ENCODE data around the gene CRIM1. TPM values are rescaled to one million over a fixed set of nuclear protein-coding genes. Genes with fewer than 3 reads are reported as not detected.

CRIM1 gene
- total RNA-seq, 4 donors from 2014 or later = 72.6 to 162 (median 112) TPM

GRCh38 chr2:36416370-36417165, 61.0 kb downstream of the CRIM1 start:
- H3K4me3 ChIP-seq = no peak overlapping the region
- H3K4me1 ChIP-seq = peaks cover 30% of the 10 kb centered on the region
- no peaks in the 10 kb centered on the region for H3K27me3 ChIP-seq
- DNase-seq (ENCODE audit: low spot score in 2 of 2) = no peak
- H3K36me3 ChIP-seq = no peaks in the 10 kb centered on the region
- H3K27ac ChIP-seq = no peak overlapping the region
- 57% methylated on average over 8 of the region's 8 CpGs for WGBS
- no peak for TF ChIP-seq POLR2AphosphoS5 (IDR thresholded peaks at IDR 0.05)
- no peak for TF ChIP-seq EP300 (IDR thresholded peaks at IDR 0.05)
- no peak for TF ChIP-seq POLR2A (IDR thresholded peaks at IDR 0.05)
- TF ChIP-seq CTCF (IDR thresholded peaks at IDR 0.05) = no peak
- no peaks in the 10 kb centered on the region for H3K9me3 ChIP-seq

GRCh38 chr2:36420569-36421181, 65.1 kb downstream of the CRIM1 start:
- no peak for DNase-seq (ENCODE audit: low spot score in 2 of 2)
- H3K9me3 ChIP-seq = no peaks in the 10 kb centered on the region
- WGBS = 84% methylated on average over 6 of the region's 6 CpGs
- H3K4me1 ChIP-seq = peaks cover 14% of the 10 kb centered on the region
- H3K4me3 ChIP-seq = no peak overlapping the region
- no peaks in the 10 kb centered on the region for H3K27me3 ChIP-seq
- TF ChIP-seq EP300 (IDR thresholded peaks at IDR 0.05) = no peak
- no peak for TF ChIP-seq POLR2AphosphoS5 (IDR thresholded peaks at IDR 0.05)
- TF ChIP-seq CTCF (IDR thresholded peaks at IDR 0.05) = no peak
- no peak for TF ChIP-seq POLR2A (IDR thresholded peaks at IDR 0.05)
- no peaks in the 10 kb centered on the region for H3K36me3 ChIP-seq
- no peak overlapping the region for H3K27ac ChIP-seq

- Histone ChIP-seq H3K4me3 (no peak overlapping the region), H3K4me1 (peaks cover 12% of the 10 kb centered on the region), H3K36me3 (no peaks in the 10 kb centered on the region), H3K27me3 (no peaks in the 10 kb centered on the region), H3K9me3 (no peaks in the 10 kb centered on the region), H3K27ac (no peak overlapping the region)
- 94% methylated on average over 3 of the region's 3 CpGs for WGBS
- no peak for DNase-seq (ENCODE audit: low spot score in 2 of 2)
- no peak for TF ChIP-seq POLR2A (IDR thresholded peaks at IDR 0.05)
- no peak for TF ChIP-seq CTCF (IDR thresholded peaks at IDR 0.05)
These were observed 65.8 kb downstream of the CRIM1 start for GRCh38 chr2:36421379-36421778.

GRCh38 chr2:36423172-36423571, 67.6 kb downstream of the CRIM1 start:
- H3K4me3 ChIP-seq = no peak overlapping the region
- H3K36me3 ChIP-seq = no peaks in the 10 kb centered on the region
- H3K27ac ChIP-seq = no peak overlapping the region
- WGBS = 79% methylated on average over 5 of the region's 5 CpGs
- TF ChIP-seq POLR2AphosphoS5 (IDR thresholded peaks at IDR 0.05) (no peak), POLR2A (IDR thresholded peaks at IDR 0.05) (no peak), EP300 (IDR thresholded peaks at IDR 0.05) (no peak), CTCF (IDR thresholded peaks at IDR 0.05) (no peak)
- H3K9me3 ChIP-seq = no peaks in the 10 kb centered on the region
- H3K27me3 ChIP-seq = no peaks in the 10 kb centered on the region
- no peaks in the 10 kb centered on the region for H3K4me1 ChIP-seq
- no peak for DNase-seq (ENCODE audit: low spot score in 2 of 2)

GRCh38 chr2:36423619-36424120, 68.1 kb downstream of the CRIM1 start:
- 97% methylated on average over 1 of the region's 1 CpG for WGBS
- no peaks in the 10 kb centered on the region for H3K36me3 ChIP-seq

More at GRCh38 chr2:36423619-36424120, 68.1 kb downstream of the CRIM1 start:
- DNase-seq (ENCODE audit: low spot score in 2 of 2) = no peak
- Histone ChIP-seq H3K4me3 (no peak overlapping the region), H3K9me3 (no peaks in the 10 kb centered on the region), H3K27ac (no peak overlapping the region), H3K27me3 (no peaks in the 10 kb centered on the region), H3K4me1 (no peaks in the 10 kb centered on the region)
- no peak for TF ChIP-seq CTCF (IDR thresholded peaks at IDR 0.05)
- TF ChIP-seq POLR2A (IDR thresholded peaks at IDR 0.05) = no peak
- no peak for TF ChIP-seq EP300 (IDR thresholded peaks at IDR 0.05)
- no peak for TF ChIP-seq POLR2AphosphoS5 (IDR thresholded peaks at IDR 0.05)

Data from suprapubic skin (tissue), 4 donors.